ENCODE results near the gene RFNG.

RFNG gene

GRCh38 chr17:82058855-82059249 is 7.2 kb upstream of the RFNG start:
- no peak for DNase-seq (ENCODE audit: low read depth in 1 of 2, low spot score in 1 of 2)

DNA sequence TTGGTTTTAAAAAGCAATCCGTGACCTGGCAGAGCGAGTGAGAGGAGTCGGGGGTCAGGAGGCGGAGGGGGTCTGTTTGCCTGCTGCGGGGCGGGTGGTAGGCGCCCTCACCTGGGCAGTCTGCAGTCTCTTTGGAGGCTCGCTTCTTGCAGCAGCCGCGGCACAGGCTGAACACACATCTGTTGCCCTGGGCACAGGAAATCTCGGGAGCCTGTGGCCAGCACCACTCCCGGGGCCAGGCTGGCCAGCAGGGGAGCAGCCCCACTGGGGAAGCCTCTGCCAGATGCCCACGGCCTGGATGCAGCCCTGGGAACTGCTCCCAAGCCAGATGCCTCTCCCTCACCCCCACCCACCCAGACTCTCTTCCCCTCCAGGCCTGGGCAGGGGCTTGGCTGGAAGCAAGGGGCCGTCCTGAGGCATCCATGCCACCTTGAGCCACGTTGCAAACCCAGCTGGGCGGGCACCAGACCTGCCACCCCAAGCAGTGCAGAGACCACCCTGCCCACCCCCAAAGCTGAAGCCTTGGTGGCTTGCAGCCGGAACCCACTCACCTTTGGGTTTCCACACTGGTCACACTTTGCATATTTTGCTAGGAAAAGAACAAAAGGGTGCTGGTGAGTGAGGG is 6.7 kb upstream of the RFNG start:
- no peak for DNase-seq (ENCODE audit: low read depth in 1 of 2, low spot score in 1 of 2)

GRCh38 chr17:82056729-82057621 is 5.4 kb upstream of the RFNG start:
- DNase-seq (ENCODE audit: low read depth in 1 of 2, low spot score in 1 of 2), result no peak

DNA sequence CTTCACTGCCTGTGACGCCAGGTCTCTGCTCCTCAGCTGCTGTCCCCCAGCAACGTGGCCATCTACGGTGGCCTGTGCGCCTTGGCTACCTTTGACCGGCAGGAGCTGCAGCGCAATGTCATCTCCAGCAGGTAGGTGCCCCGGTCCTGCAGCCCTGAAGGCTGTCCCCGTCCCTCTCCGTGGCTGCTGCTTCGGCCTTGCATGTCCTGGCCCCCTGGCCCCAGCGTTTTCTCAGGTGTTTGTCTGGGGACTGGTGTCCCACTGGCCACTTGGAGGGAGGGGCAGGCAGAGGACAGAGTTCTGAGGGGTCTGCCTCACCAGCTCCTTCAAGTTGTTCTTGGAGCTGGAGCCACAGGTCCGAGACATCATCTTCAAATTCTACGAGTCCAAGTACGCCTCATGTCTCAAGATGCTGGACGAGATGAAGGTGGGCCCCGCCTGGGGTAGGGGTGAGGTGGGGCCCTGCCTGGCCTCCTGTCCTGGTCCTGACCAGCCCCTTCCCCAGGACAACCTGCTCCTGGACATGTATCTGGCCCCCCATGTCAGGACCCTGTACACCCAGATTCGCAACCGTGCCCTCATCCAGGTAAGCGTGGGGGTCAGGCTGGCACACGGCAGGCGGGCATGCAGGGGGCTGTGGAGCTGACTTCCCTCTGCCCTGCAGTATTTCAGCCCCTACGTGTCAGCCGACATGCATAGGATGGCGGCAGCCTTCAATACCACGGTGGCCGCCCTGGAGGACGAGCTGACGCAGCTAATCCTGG is 4.5 kb upstream of the RFNG start:
- DNase-seq (ENCODE audit: low read depth in 1 of 2, low spot score in 1 of 2), result no peak

- DNase-seq (ENCODE audit: low read depth in 1 of 2, low spot score in 1 of 2), result no peak
Measured at GRCh38 chr17:82055023-82055964, 3.7 kb upstream of the RFNG start.

DNA sequence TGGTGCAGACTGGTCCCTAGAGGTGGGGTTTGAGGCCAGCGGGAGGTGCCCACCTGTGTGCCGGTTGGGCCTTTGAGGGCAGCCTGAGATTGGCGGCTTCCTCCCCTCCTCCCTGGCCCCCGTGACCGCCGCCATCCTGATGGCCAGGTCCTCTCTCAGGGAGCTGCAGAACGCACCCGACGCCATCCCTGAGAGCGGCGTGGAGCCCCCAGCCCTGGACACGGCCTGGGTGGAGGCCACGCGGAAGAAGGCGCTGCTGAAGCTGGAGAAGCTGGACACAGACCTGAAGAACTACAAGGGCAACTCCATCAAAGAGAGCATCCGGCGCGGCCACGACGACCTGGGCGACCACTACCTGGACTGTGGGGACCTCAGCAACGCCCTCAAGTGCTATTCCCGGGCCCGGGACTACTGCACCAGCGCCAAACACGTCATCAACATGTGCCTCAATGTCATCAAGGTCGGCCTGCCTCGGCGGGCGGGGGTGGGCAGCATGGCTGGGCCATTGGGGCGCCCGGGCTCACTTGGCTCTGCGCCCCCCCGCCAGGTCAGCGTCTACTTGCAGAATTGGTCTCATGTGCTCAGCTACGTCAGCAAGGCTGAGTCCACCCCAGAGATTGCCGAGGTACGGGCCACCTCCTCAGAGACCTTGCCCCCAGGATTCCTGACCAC is 2.9 kb upstream of the RFNG start:
- DNase-seq (ENCODE audit: low read depth in 1 of 2, low spot score in 1 of 2), result no peak

GRCh38 chr17:82053556-82054263 is 2.1 kb upstream of the RFNG start:
- DNase-seq (ENCODE audit: low read depth in 1 of 2, low spot score in 1 of 2), result no peak

DNA sequence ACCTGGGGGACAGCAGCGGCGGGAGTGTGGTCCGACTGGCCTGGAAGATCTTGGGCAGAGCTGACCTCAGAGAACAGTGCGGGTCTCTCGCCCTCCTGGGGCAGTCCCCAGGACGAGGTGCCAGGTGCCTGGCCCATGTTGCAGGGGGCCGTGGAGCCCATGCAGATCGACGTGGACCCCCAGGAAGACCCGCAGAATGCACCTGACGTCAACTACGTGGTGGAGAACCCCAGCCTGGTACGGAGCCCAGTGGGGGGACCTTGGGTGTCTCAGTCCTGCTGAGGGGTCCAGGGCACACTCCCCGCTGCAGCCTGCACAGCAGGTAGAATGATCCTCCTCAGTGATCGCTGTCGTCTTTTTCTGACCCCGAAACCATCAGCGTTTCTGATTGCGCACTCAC is 1.5 kb upstream of the RFNG start:
- no peak for DNase-seq (ENCODE audit: low read depth in 1 of 2, low spot score in 1 of 2)

- no peak for DNase-seq (ENCODE audit: low read depth in 1 of 2, low spot score in 1 of 2)
Measured at GRCh38 chr17:82052638-82053059, 1.0 kb upstream of the RFNG start.

DNA sequence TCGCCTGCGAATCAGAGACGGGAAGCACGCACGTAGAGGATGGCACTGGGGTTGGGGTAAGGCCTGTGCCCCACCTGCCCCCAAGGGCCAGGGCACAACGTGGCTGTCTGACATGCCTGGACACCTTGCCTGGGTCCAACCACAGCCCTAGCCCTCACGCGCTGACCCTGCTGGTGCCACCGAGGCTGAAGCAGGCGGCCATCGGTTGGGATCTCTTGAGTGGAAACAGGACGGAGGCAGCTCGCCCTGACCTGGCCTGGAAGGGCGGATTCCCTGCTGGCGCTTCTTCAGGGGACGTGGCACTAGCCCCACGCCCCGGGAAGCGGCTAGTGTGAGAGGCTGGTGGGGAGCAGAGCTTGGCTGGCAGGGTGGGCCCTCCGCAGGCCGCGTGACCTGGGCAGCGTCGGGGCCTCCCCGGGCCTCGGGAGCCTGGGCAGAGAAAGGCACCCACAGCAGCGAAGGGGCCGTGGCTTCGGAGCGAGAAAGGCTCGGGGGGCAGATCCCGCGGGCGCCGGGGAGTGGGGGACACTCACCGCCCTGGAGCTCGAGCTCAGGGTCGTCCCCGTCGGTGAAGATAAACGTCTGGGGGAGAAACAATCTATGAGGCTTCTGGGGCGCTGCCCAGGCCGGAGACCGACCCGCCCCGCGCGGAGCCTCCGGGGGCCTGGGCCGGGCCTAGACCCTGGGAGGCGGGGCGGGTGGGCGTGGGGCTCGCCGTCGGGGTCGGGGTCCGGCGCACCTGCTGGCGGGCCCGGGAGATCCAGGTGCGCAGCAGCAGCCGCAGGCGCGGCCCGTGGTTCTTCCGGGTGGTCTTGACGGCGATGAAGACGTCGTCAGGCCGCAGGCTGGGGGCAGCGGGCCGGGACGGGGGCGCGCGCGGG is 610 bp downstream of the RFNG start:
- DNase-seq (ENCODE audit: low read depth in 1 of 2, low spot score in 1 of 2), result no peak

- no peak for DNase-seq (ENCODE audit: low read depth in 1 of 2, low spot score in 1 of 2)
Measured at GRCh38 chr17:82050152-82050760, 1.4 kb downstream of the RFNG start.

GRCh38 chr17:82049521-82049971 is 2.1 kb downstream of the RFNG start:
- DNase-seq (ENCODE audit: low read depth in 1 of 2, low spot score in 1 of 2), result no peak

- no peak for DNase-seq (ENCODE audit: low read depth in 1 of 2, low spot score in 1 of 2)
Measured at GRCh38 chr17:82049106-82049505, 2.5 kb downstream of the RFNG start.

GRCh38 chr17:82048571-82048971 is 3.0 kb downstream of the RFNG start:
- DNase-seq (ENCODE audit: low read depth in 1 of 2, low spot score in 1 of 2), result no peak

DNA sequence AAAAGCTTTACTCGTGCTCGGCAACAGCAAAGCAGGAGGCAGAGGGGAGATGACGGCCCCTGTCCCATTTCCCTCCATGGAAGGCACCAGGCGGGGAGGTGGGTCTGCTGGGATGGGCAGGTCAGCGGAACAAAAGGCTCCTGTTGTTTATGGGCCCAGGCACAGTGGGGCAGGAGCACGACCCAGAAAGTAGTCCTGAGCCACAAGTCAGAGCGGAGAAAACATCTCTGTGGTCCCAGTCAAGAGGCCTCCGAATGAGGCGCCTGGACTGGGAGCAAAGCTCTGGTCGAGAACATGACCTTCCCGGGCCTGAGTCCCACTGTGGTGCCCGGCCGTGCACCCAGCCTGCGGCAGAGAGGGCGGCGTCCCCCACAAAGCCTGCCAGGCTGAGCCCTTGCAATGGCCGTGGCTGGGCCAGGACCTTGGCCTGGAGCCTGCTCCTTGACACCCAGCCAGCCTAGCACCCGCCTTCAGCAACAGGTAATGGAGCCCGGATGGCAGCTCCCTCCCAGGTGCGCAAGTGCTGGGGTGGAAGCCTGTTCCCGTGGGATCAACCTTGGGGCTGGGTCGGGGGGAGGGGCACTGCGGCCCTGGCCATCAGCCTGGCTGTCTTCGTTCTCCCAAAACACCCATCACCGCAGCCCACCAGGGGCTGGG is 3.6 kb downstream of the RFNG start:
- DNase-seq (ENCODE audit: low read depth in 1 of 2, low spot score in 1 of 2), result no peak

- DNase-seq (ENCODE audit: low read depth in 1 of 2, low spot score in 1 of 2), result no peak
Measured at GRCh38 chr17:82047379-82047778, 4.2 kb downstream of the RFNG start.

DNA sequence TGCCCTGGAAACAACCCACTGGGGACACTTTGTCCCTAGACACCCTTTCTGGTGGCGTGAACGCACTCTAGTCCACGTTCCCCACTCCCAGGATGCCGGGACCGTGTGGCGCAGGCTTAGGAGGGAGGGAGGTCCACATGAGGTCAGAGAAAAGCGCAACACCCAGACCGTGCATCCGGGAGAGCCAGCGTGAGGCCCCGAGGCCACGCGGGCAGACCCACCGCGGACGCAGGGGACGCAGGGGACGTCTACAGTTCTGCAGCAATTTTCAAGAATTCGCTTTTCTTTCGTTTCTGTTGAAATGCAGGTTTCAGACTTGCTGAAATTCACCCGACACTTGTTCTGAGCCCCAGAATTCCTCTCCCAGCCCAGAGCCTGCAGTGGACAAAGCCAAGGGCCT is 4.7 kb downstream of the RFNG start:
- no peak for DNase-seq (ENCODE audit: low read depth in 1 of 2, low spot score in 1 of 2)
